HUES6 (cell line): ENCODE data around the gene YY1AP1.
"Not testable (repeated sequence)": the region's sequence is repeated elsewhere in the genome, so short reads cannot be mapped to it uniquely, and the experiment has no call there.

Experiments
- H3K27ac ChIP-seq: 2 replicates; pipeline ENCODE4 v1.7.0; 2013; ENCODE audit warnings: low read depth, mild to moderate bottlenecking, low read length, inconsistent platforms
- H3K27me3 ChIP-seq: 2 replicates; pipeline ENCODE4 v1.6.1; 2013; ENCODE audit warnings: low read length; ENCODE audit not compliant: control insufficient read depth, insufficient read depth
- H3K36me3 ChIP-seq: 2 replicates; pipeline ENCODE4 v1.6.1; 2013; ENCODE audit warnings: low read length; ENCODE audit not compliant: control insufficient read depth, insufficient read depth
- H3K4me1 ChIP-seq: 2 replicates; pipeline ENCODE4 v1.6.1; 2013; ENCODE audit warnings: low read length; ENCODE audit not compliant: control insufficient read depth, insufficient read depth
- H3K4me3 ChIP-seq: 2 replicates; pipeline ENCODE4 v1.5.1; 2013; ENCODE audit warnings: low read depth, low read length
- H3K9ac ChIP-seq: one replicate; pipeline ENCODE4 v1.6.1; 2013; ENCODE audit warnings: mild to moderate bottlenecking, low read length
- H3K9me3 ChIP-seq: 2 replicates; pipeline ENCODE4 v1.6.1; 2013; ENCODE audit warnings: low read depth, low read length; ENCODE audit not compliant: control insufficient read depth, insufficient read depth

YY1AP1 gene

GRCh38 chr1:155709391-155709790 is 20.8 kb upstream of the YY1AP1 start:
- no peak overlapping the region for H3K9ac ChIP-seq
- no peaks in the 10 kb centered on the region for H3K27me3 ChIP-seq
- H3K4me1 ChIP-seq = no peaks in the 10 kb centered on the region
- no peak overlapping the region for H3K4me3 ChIP-seq
- H3K27ac ChIP-seq = no peak overlapping the region
- no peaks in the 10 kb centered on the region for H3K9me3 ChIP-seq
- H3K36me3 ChIP-seq = peaks cover 32% of the 10 kb centered on the region

- Histone ChIP-seq H3K9ac (no peak overlapping the region), H3K36me3 (peaks cover 9% of the 10 kb centered on the region)
These were observed 17.6 kb upstream of the YY1AP1 start for GRCh38 chr1:155706139-155706538.

GRCh38 chr1:155704414-155704813 is 15.8 kb upstream of the YY1AP1 start:
- not testable (repeated sequence) for H3K27me3 ChIP-seq, H3K9me3 ChIP-seq, H3K4me3 ChIP-seq, H3K4me1 ChIP-seq, H3K27ac ChIP-seq, H3K9ac ChIP-seq, H3K36me3 ChIP-seq

More at GRCh38 chr1:155706139-155706538, 17.6 kb upstream of the YY1AP1 start:
- Histone ChIP-seq H3K4me1 (no peaks in the 10 kb centered on the region), H3K27me3 (no peaks in the 10 kb centered on the region), H3K4me3 (no peak overlapping the region), H3K27ac (no peak overlapping the region), H3K9me3 (no peaks in the 10 kb centered on the region)

GRCh38 chr1:155703216-155703615 is 14.6 kb upstream of the YY1AP1 start:
- no peak overlapping the region for H3K4me3 ChIP-seq
- peaks cover 18% of the 10 kb centered on the region for H3K9me3 ChIP-seq
- no peak overlapping the region for H3K27ac ChIP-seq
- H3K36me3 ChIP-seq = peaks cover 3% of the 10 kb centered on the region; the same call in 1 of the 2 replicates
- no peak overlapping the region for H3K9ac ChIP-seq
- no peaks in the 10 kb centered on the region for H3K4me1 ChIP-seq
- no peaks in the 10 kb centered on the region for H3K27me3 ChIP-seq

GRCh38 chr1:155701675-155702074 is 13.1 kb upstream of the YY1AP1 start:
- peaks cover 30% of the 10 kb centered on the region for H3K9me3 ChIP-seq
- H3K4me3 ChIP-seq, H3K4me1 ChIP-seq, H3K27me3 ChIP-seq, H3K27ac ChIP-seq, H3K36me3 ChIP-seq, H3K9ac ChIP-seq: not testable (repeated sequence)

GRCh38 chr1:155699062-155699461 is 10.5 kb upstream of the YY1AP1 start:
- H3K27ac ChIP-seq, H3K4me3 ChIP-seq, H3K4me1 ChIP-seq, H3K27me3 ChIP-seq, H3K9ac ChIP-seq: not testable (repeated sequence)
- Histone ChIP-seq H3K9me3 (peaks cover 51% of the 10 kb centered on the region), H3K36me3 (peaks cover 20% of the 10 kb centered on the region; the same call in 1 of the 2 replicates)

GRCh38 chr1:155698382-155699038 is 9.9 kb upstream of the YY1AP1 start:
- Histone ChIP-seq H3K27ac (no peak overlapping the region), H3K9ac (no peak overlapping the region), H3K4me3 (no peak overlapping the region), H3K4me1 (no peaks in the 10 kb centered on the region), H3K27me3 (no peaks in the 10 kb centered on the region), H3K36me3 (peaks cover 20% of the 10 kb centered on the region; the same call in 1 of the 2 replicates), H3K9me3 (peaks cover 51% of the 10 kb centered on the region)

- not testable (repeated sequence) for H3K4me1 ChIP-seq, H3K27ac ChIP-seq
These were observed 9.0 kb upstream of the YY1AP1 start for GRCh38 chr1:155697616-155698015.

GRCh38 chr1:155697046-155697445 is 8.5 kb upstream of the YY1AP1 start:
- Histone ChIP-seq H3K4me1 (no peaks in the 10 kb centered on the region), H3K9ac (no peak overlapping the region), H3K36me3 (peaks cover 33% of the 10 kb centered on the region), H3K27ac (no peak overlapping the region), H3K9me3 (peaks cover 64% of the 10 kb centered on the region), H3K4me3 (no peak overlapping the region), H3K27me3 (no peaks in the 10 kb centered on the region)

More at GRCh38 chr1:155697616-155698015, 9.0 kb upstream of the YY1AP1 start:
- not testable (repeated sequence) for H3K27me3 ChIP-seq, H3K9ac ChIP-seq, H3K4me3 ChIP-seq
- peaks cover 58% of the 10 kb centered on the region for H3K9me3 ChIP-seq
- peaks cover 27% of the 10 kb centered on the region; the same call in 1 of the 2 replicates for H3K36me3 ChIP-seq

GRCh38 chr1:155696524-155696923 is 8.0 kb upstream of the YY1AP1 start:
- no peak overlapping the region for H3K9ac ChIP-seq
- peaks cover 38% of the 10 kb centered on the region for H3K36me3 ChIP-seq
- no peak overlapping the region for H3K27ac ChIP-seq
- H3K9me3 ChIP-seq = peaks cover 69% of the 10 kb centered on the region
- no peak overlapping the region for H3K4me3 ChIP-seq
- H3K4me1 ChIP-seq = no peaks in the 10 kb centered on the region
- no peaks in the 10 kb centered on the region for H3K27me3 ChIP-seq

- Histone ChIP-seq H3K27me3 (no peaks in the 10 kb centered on the region), H3K4me3 (no peak overlapping the region), H3K9me3 (peaks cover 75% of the 10 kb centered on the region), H3K36me3 (peaks cover 46% of the 10 kb centered on the region), H3K4me1 (no peaks in the 10 kb centered on the region), H3K9ac (no peak overlapping the region), H3K27ac (no peak overlapping the region)
These were observed 7.0 kb upstream of the YY1AP1 start for GRCh38 chr1:155695608-155696007.
